Measurements from ENCODE around the gene ZNF81.
"Not testable (repeated sequence)": the region's sequence is repeated elsewhere in the genome, so short reads cannot be mapped to it uniquely, and the experiment has no call there.

ZNF81 gene

DNA sequence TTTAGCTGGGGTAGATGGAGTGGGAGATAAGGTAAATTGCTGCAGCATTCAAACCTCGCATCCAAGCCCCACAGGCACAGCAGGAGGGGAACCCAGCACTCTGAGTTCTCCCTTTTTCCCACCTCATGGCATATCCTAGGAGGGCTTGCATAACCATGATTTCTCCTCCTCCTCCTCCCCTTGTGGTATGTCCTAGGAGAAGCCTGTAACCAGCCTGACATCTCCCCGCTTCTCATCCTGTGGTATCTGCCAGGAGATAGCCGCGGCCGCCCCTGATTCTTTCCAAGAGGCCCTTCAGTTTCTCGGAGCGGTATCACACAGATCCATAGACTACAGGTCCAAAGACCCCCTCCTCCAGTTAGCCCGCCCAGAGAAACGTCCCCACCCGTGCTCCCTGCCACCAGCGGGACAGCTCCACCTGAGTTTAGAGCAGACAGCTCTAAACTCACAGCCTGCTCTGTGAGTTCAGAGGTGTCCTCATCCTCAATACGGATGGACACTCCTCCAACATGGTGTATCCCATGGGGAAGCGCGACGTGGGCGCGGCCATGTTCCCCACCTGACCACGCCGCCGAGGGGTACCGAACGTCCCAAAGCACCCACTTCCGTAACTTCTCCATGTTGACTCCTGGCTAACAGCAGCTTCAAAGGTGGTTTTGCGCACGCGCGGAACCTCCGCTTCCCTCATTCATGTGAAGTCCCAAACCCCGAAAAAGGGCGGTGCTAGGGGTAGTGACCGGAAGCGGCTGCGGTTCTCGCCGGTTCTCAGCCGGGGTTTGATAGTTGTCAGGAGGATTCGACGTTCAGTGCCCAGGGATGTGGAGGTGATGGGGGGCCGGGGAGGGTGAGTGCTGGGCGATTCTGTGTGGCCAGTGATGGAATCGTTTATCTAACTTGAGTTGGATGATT is at the start of gene ZNF81:
ZNF81 (plus strand) TSS at position 739 of the 909 bp plus-strand sequence. CDS start 9,366 bp downstream, outside the sequence.
- H3K4me3 ChIP-seq (ENCODE audit: low read depth, low read length) = peak within 1 kb of the TSS; percentile 58

DNA sequence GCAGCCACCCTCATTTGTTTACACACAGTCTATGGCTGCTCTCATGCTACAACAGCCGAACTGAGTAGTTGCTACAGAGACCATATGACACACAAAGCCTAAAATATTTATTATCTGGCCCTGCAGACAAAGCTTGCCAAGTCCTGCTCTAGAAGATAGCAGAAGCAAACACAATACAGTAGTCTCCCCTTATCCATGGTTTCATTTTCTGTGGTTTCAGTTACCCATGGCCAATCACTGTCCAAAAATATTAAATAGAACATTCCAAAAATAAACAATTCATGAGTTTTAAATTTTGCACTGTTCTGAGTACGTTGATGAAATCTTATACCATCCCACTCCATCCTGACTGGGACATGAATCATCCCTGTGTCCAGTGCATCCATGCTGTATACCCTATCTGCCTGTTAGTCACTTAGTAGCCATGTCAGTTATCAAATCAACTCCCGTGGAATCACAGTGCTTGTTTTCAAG is 40.2 kb upstream of the ZNF81 start:
- H3K4me3 ChIP-seq (ENCODE audit: low read depth, low read length) = no peak overlapping the region

DNA sequence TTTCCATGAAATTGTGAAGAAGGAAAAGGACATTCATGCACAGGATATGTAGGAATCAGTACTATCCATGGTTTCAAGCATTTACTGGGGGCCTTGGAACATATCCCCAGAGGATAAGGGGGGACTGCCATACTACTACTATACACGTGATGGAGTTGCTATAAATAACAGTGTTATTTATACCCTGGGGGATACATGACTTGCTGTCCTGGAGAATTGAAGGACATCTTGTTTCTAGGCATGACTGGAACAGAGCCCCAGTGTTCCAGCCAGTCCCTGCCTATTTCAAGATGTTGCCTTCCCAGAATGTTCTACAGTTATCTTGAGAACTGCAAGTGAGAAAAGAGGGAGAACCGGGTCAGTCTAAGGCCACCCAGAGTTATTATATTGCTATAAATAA is 39.6 kb upstream of the ZNF81 start:
- H3K4me3 ChIP-seq (ENCODE audit: low read depth, low read length) = no peak overlapping the region

- no peak overlapping the region for H3K4me3 ChIP-seq (ENCODE audit: low read depth, low read length)
Observed at GRCh38 chrX:47798861-47799260, 37.8 kb upstream of the ZNF81 start.

DNA sequence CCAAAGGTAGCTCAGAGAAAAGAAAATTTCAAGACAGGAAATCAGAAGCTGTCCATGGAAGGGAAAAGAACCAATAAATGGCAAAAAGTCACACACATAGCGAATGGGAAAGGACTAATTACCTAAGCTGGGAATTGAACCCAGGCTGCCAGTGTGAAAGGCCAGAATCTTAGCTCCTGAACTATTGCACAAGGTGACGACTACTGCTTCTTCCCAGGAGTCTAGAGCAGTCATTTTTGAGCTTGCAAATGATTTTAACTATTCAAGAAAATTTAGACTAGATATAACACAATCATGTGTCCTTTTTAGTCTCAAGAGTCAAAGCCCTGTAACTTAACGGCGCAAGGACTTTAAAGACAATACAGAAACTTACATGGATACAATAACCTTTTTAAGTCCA is 34.1 kb upstream of the ZNF81 start:
- H3K4me3 ChIP-seq (ENCODE audit: low read depth, low read length) = no peak overlapping the region

GRCh38 chrX:47803103-47803502 is 33.6 kb upstream of the ZNF81 start:
- not testable (repeated sequence) for H3K4me3 ChIP-seq (ENCODE audit: low read depth, low read length)

GRCh38 chrX:47804315-47804714 is 32.4 kb upstream of the ZNF81 start:
- no peak overlapping the region for H3K4me3 ChIP-seq (ENCODE audit: low read depth, low read length)

GRCh38 chrX:47805844-47806243 is 30.9 kb upstream of the ZNF81 start:
- not testable (repeated sequence) for H3K4me3 ChIP-seq (ENCODE audit: low read depth, low read length)

GRCh38 chrX:47806415-47807271 is 30.1 kb upstream of the ZNF81 start:
- H3K4me3 ChIP-seq (ENCODE audit: low read depth, low read length) = not testable (repeated sequence)

DNA sequence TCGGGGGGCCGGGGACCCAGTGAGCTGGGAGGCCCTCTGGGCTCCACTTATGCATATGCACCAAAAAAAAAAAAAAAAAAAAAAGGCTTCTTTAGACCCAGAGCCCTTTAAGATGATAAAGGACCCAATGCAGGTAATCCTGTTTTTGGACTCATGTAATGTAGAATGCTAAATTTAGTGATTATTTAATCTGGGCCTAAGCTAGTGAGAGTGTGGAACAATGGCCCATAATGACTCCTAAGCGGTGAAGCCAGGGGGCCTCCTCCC is 29.5 kb upstream of the ZNF81 start:
- not testable (repeated sequence) for H3K4me3 ChIP-seq (ENCODE audit: low read depth, low read length)

GRCh38 chrX:47807548-47807947 is 29.2 kb upstream of the ZNF81 start:
- H3K4me3 ChIP-seq (ENCODE audit: low read depth, low read length) = no peak overlapping the region

DNA sequence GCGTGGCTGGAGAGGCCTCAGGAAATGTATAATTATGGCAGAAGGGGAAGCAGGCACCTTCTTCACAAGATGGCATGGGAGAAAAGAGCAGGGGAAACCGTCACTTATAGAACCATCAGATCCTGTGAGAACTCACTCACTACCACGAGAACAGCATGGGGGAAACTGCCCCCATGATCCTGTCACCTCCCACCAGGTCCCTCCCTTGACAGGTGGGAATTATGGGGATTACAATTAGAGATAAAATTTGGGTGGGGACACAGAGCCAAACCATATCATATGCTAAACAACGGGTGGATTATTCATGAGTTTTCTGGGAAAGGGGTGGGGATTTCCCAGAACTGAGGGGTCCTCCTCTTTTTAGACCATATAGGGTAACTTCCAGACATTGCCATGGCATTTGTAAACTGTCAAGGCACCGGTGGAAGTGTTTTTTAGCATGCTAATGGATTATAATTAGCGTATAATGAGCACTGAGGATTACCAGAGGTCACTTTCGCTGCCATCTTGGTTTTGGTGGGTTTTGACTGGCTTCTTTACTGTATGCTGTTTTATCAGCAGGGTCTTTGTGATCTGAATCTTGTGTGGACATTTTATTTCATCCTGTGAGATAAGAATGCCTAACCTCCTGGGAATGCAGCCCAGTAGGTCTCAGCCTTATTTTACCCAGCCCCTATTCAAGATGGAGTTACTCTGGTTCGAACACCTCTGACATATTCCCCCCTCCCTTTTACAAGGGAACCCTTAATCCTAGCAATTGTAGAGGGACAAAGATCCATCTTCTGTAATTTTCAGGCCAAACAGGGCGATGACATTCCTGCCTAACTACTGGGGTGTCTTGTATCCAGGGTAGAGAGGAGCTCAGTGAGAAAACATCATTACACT is 27.6 kb upstream of the ZNF81 start:
- H3K4me3 ChIP-seq (ENCODE audit: low read depth, low read length) = no peak overlapping the region

DNA sequence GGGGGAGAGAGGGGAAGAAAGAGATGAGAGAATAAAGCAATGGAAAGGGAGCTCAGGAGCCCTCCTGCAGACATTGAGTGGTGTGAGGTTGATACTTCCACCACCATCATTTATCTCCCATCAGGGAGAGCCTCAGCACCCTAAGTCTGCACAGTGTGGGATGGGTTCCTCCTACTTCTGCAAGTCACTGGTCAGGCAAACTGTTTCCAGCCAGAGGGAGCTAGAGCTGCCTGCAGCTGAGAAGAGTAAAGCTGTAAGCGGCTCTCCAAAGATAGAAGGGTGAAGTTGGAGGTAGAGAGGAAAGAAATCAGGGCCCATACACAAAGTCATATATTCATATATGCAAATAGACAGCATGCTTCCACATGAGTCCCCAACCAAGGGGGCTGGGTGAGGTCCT is 21.9 kb upstream of the ZNF81 start:
- no peak overlapping the region for H3K4me3 ChIP-seq (ENCODE audit: low read depth, low read length)

DNA sequence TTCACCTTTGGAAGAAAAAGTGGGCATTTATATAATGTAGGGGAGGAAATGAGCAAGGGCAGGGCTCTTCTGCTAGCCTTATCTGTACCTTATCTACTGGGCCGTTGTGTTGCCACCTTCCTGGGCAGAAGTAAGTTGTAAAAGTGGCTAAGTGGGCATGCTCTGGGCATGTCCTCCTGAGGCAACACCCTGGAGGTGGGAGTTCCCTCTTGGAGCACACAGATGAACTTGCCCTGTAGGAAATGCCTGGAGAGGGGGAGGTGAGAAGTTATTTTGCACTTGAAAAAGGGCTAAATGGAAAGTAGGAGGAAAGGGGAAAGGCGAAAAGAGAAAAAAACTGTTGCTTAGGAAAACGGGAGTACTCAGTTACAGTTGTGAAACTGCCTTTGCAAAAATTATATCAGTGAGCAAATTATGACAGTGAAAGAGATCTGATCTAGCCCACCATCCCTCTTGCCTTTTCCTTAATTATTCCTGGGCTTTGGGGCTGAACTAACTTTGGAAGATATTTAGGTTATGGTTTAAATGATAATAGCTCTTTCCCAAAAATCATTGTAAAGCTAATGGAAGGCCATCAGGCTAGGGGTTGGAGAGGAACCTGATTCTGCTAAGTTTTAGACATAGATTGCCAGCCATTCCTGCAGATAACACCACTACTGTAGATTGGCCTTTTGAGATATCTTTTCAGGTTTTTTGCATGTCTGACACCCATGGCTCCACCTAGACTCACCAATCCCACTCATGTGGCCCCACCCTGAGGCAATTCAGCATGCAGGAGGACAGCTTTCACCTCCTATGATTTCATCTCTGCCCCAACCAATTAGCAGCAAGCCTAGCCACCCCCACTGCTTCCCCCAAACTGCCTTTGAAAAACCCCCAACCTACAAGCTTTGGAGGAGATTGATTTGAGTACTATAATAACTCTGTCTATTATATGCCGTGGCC is 20.5 kb upstream of the ZNF81 start:
- H3K4me3 ChIP-seq (ENCODE audit: low read depth, low read length) = no peak overlapping the region

DNA sequence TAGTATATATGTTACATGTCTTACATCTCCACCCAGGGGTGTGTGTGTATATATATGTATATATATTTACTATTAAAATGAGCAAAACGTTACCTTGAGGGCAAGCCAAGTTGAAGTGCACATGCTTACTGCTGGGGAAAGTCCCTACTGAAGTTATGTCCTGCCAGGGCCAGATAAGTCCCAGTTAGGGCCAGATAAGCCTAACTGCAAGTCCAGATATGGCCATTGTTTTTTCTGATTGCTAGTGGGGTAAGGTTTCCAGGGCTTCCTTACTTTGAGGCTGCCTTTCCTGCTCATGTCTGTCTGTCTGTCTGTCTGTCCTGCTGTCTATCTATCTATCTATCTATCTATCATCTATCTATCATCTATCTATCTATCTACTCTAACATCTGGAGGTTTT is 19.3 kb upstream of the ZNF81 start:
- no peak overlapping the region for H3K4me3 ChIP-seq (ENCODE audit: low read depth, low read length)

DNA sequence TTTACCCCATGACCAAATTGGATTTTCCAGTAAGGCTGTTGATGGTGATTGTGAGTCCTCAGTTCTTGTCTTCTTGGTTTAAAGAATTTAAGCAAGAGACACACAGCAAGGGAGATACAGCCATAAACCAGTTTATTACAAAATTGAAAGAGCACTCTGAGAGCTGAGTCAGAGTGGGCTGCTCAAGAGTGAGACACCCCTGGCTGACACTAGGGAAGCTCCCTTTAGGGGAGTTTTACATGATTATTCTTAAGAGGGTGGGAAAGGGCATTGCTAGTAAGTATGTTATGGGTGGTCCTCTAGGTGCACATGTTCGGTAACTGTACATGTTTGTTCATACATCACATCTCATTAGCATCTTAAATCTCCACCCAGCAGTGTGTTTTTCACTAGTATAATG is 18.8 kb upstream of the ZNF81 start:
- H3K4me3 ChIP-seq (ENCODE audit: low read depth, low read length) = no peak overlapping the region

- H3K4me3 ChIP-seq (ENCODE audit: low read depth, low read length) = no peak overlapping the region
Observed at GRCh38 chrX:47828984-47829383, 7.7 kb upstream of the ZNF81 start.

- no peak overlapping the region for H3K4me3 ChIP-seq (ENCODE audit: low read depth, low read length)
Observed at GRCh38 chrX:47831788-47832187, 4.9 kb upstream of the ZNF81 start.

DNA sequence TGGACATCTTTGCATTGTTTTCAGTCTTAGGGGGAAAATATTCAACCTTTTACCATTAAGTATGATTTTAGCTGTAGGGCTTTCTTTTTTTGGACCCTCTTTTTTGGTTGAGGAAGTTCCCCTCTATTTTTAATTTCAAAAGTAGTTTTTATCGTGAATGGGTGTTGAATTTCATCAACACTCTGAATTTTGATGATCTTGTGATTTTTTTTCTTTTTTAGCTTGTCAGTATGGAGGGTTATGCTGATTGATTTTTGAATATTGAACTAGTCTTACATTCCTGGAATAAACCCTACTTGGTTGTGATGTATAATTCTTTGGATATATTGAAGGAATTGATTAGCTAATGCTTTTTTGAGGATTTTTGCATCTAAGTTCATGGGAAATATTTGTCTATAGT is 1.7 kb downstream of the ZNF81 start:
- H3K4me3 ChIP-seq (ENCODE audit: low read depth, low read length) = no peak overlapping the region

DNA sequence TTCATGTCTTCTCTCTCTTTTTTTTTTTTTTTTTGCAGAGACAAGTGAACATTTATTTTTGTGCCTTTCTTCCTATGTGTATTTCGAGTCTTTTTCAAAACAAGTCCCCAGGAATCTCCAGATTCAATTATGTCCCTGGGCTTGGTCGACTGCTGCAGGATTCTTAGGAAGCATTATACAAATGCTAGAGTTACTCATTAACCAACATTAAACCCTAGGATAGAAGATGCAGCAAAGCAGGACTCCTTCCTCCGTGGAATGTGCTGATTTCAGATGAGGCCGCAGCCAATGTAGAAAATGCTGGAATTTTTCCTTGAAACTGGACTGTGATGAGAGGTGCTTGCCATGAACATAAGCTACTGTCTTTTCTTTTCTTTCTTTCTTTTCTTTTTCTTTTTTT is 3.4 kb downstream of the ZNF81 start:
- H3K4me3 ChIP-seq (ENCODE audit: low read depth, low read length) = no peak overlapping the region

Measured in iPS-11a (cell line).